Upper lobe of right lung (tissue), 1 donor: ENCODE measurements around the gene AP5B1. TPM values are rescaled to one million over a fixed set of nuclear protein-coding genes. Genes with fewer than 3 reads are reported as not detected.

Experiments used
- ATAC-seq: fragments of 200-7000 bp; cut with Tn5 transposase; one replicate; pipeline ENCODE4 v1.9.1; 2020; ENCODE audit warnings: mild to moderate bottlenecking, moderate library complexity
- DNase-seq: peaks from one replicate; pipeline ENCODE4 v3.0.0-alpha.2; 2020
- H3K27ac ChIP-seq: fragments of 200-600 bp; one replicate; pipeline ENCODE4 v1.8.0; 2022
- H3K27me3 ChIP-seq: fragments of 200-600 bp; one replicate; pipeline ENCODE4 v1.8.0; 2022; ENCODE audit warnings: mild to moderate bottlenecking
- H3K36me3 ChIP-seq: fragments of 200-600 bp; one replicate; pipeline ENCODE4 v1.8.0; 2022
- H3K4me1 ChIP-seq: fragments of 200-600 bp; one replicate; pipeline ENCODE4 v1.8.0; 2022
- H3K4me3 ChIP-seq: fragments of 200-600 bp; one replicate; pipeline ENCODE4 v1.8.0; 2022; ENCODE audit warnings: mild to moderate bottlenecking
- H3K9me3 ChIP-seq: fragments of 200-600 bp; one replicate; pipeline ENCODE4 v1.8.0; 2022
- CTCF ChIP-seq: fragments of 200-600 bp; IDR thresholded peaks from one replicate; pipeline ENCODE4 v1.8.0; 2022; ENCODE audit warnings: antibody characterized with exemption
- intact Hi-C: fragments of 100-400 bp; cut with DNase I; formaldehyde crosslinking; loops from one replicate; pipeline ENCODE4 v1.11.0; 2022
- total RNA-seq: library from RNA; stranded (reverse); fragmentation: NEBNext Ultra II Directional; extraction: Animal tissue kit (Norgen Biotek cat#: 25700); gene quantifications from one replicate; pipeline ENCODE4 v1.2.1, GENCODE V29; 2021
- donor health status: DM: no; HTN: yes; CAD: no; lungs with severe emphysema.

Gene AP5B1
- total RNA-seq, 1 donor from 2014 or later: 35.6 TPM

GRCh38 chr11:65791719-65792213 is 11.0 kb upstream of the AP5B1 start:
- Histone ChIP-seq H3K36me3 (no peaks in the 10 kb centered on the region), H3K4me3 (no peak overlapping the region), H3K9me3 (no peaks in the 10 kb centered on the region), H3K4me1 (peaks cover 8% of the 10 kb centered on the region), H3K27me3 (peaks cover 16% of the 10 kb centered on the region), H3K27ac (no peak overlapping the region)
- peak; percentile 82 for DNase-seq
- TF ChIP-seq CTCF: no peak
- intact Hi-C loops: no loop called here
- peak; percentile 75 for ATAC-seq

DNA sequence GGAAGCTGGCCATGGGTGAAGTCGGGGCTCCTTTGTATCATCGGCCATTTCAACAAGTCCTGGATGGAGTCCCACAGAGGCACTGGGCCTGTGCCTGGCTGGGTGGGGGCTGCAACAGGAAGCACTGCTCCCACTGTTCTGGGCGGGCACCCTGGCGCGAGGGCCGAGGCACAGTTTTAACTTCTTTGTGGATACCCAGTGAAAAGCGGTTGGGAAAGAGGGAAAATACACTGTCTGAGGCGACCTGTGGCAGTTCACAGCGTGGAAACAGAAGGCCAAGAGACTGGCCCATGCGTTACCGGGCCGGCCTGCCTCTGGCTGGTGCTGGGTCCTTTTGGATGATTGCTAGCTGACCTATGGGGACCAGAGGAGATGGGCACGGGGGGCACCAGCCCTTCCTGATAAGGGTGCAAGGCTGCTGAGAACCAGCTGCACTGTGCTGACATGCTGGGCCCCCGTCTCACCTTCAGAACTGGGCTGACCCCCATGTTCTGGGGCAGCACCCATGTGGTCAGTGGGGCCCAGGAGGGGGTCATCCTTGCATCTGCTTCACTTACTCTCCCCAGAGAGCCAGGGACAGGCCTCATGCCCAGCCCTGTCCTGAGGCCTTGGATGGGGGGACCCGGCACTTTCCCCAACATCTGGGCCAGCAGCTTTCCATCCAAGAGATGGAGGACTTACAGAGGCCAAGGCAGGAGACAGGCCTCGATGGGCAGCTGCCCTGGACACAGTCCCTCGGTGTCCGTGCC is 10.3 kb upstream of the AP5B1 start:
- no peak overlapping the region for H3K27ac ChIP-seq
- H3K27me3 ChIP-seq: peaks cover 18% of the 10 kb centered on the region
- no peak for ATAC-seq
- H3K36me3 ChIP-seq: no peaks in the 10 kb centered on the region
- H3K9me3 ChIP-seq: no peaks in the 10 kb centered on the region
- H3K4me1 ChIP-seq: peaks cover 13% of the 10 kb centered on the region
- TF ChIP-seq CTCF: no peak
- DNase-seq: no peak
- no peak overlapping the region for H3K4me3 ChIP-seq
- intact Hi-C loops: no loop called here

DNA sequence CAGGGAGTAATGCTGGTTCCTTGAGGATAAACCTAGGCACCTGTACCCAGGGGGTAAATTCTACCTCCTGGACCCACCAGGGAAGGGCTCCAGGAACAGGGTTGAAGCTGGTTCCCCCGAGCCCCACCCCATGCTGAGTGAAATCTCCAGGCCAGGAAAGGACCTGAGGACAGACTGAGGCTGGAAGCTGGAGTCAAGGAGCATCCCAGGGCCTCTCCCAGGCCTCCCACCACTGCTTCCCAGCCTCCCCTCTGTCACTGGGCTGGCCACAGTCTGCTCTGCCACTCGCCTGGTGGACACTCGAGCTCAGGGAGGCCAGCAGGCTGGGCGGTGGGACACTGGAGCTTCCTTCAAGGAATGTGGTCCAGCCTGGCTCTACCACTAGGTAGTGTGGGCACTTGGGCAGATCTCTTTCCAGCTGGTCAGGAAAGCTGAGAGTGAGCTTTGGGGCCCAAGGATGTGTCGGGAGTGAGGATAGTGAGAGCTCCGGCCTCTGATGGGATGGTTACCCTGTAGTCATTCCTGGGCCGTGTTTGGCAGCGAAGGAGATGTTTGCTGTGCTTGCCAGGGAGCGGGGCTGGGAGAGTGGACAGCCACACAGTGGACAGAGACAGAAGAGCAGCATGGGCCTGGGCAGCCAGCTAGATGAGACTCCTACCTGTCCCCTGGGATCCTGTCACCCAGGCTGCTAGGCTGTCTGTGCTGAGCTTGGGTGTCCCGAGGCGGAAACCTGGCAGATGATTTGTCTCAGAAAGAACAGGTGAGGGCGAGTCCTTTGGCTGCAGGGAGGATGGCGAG is 9.5 kb upstream of the AP5B1 start:
- TF ChIP-seq CTCF: no peak
- no peak for ATAC-seq
- H3K27me3 ChIP-seq: peaks cover 25% of the 10 kb centered on the region
- H3K36me3 ChIP-seq: no peaks in the 10 kb centered on the region
- H3K4me3 ChIP-seq: no peak overlapping the region
- no peaks in the 10 kb centered on the region for H3K9me3 ChIP-seq
- intact Hi-C loops: no loop called here
- no peak overlapping the region for H3K27ac ChIP-seq
- peaks cover 14% of the 10 kb centered on the region for H3K4me1 ChIP-seq
- no peak for DNase-seq

DNA sequence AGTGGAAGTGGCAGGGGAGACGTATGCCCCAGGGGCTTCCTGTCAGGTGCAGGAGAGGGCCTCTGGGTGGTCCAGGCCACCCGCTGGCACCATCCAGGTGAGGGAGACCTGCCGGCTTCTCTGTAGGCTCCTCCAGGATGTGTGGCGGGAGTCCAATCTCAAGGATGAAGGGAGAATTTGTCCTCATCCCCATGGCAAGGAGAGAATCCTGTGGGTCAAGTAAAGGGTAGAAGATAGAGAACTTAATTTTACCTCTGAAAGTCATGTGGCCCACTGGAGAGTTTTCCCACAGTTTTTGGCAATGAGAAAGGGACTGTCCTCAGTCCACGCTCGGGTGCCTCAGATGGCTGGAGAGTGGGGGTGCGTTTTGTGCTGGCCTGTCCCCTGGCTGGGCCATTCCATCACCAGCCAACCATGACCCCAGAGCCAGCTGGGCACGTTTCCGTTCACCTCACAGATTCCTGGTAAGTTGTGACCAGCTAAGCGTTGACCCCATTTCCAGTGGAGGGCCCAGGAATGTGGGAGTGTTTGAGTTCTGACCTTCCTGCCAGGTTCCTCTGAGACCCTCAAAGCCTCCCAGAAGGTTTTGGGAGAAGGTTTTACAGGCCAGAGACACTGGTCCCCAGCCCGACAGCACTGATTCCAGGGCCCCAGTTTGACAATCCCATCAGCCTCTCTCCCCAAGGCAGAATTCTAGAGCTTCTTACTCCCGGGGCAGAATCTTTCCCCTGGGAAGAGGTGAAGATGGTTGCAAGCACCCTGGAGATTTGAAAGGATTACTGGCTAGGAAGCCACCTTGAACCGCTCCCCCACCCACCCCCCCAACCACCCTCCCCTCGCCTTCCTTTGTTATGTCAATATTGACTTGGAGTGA is 8.7 kb upstream of the AP5B1 start:
- peaks cover 14% of the 10 kb centered on the region for H3K4me1 ChIP-seq
- H3K27ac ChIP-seq: no peak overlapping the region
- no peak for TF ChIP-seq CTCF
- no peaks in the 10 kb centered on the region for H3K36me3 ChIP-seq
- peaks cover 25% of the 10 kb centered on the region for H3K27me3 ChIP-seq
- DNase-seq: no peak
- no peaks in the 10 kb centered on the region for H3K9me3 ChIP-seq
- intact Hi-C loops: no loop called here
- no peak overlapping the region for H3K4me3 ChIP-seq
- no peak for ATAC-seq

DNA sequence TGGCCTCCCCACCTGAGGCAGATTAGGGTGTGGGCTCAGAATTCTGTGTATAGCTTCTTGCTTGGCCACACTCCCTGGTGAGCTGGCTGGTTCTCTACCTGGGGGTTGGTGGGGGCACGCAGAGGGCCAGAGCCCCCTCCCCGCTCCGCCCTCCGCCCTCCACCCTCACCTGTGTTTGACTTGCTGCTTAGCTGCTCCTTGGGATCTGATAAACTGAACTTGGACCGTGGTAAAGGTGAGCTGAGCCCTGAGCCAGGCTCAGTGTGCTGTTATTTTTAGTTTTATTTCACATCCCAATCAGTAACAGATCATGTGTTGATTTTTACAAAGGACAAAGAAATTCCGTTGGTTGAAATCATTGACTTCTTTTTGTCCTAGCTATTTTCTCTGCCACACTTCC is 8.0 kb upstream of the AP5B1 start:
- Histone ChIP-seq H3K4me1 (peaks cover 14% of the 10 kb centered on the region), H3K27ac (no peak overlapping the region), H3K9me3 (no peaks in the 10 kb centered on the region), H3K36me3 (no peaks in the 10 kb centered on the region), H3K27me3 (peaks cover 25% of the 10 kb centered on the region), H3K4me3 (no peak overlapping the region)
- TF ChIP-seq CTCF: no peak
- ATAC-seq (no peak), DNase-seq (no peak)
- intact Hi-C loops: no loop called here
